ENCODE data around the gene PCED1B.

- TF ChIP-seq POLR2A (IDR thresholded peaks at IDR 0.05) (no peak), CTCF (IDR thresholded peaks at IDR 0.05) (no peak)
Measured at GRCh38 chr12:47078733-47079467, 521 bp upstream of the PCED1B start.
